HepG2 (cell line): ENCODE data around the gene MAP3K3. TPM values are rescaled to one million over a fixed set of nuclear protein-coding genes. Genes with fewer than 3 reads are reported as not detected.

Source experiments
- ARNT ChIP-seq: fragments of 450-650 bp; IDR thresholded peaks from 2 replicates; pipeline ENCODE4 v1.6.1; 2017
- GTF2F1 ChIP-seq: fragments of 150-350 bp; IDR thresholded peaks from 2 replicates; pipeline ENCODE4 v1.6.1; 2014; ENCODE audit warnings: low read length
- HMGXB3 ChIP-seq: sonication (generic); formaldehyde crosslinking; IDR thresholded peaks from 2 replicates; pipeline ENCODE4 v1.4.0; 2020; ENCODE audit warnings: missing genetic modification reagents, borderline replicate concordance
- HNRNPK ChIP-seq: fragments of 200-400 bp; formaldehyde crosslinking; IDR thresholded peaks from 2 replicates; pipeline ENCODE4 v1.6.1; 2018; ENCODE audit warnings: low read length, low read depth, moderate library complexity, mild to moderate bottlenecking; ENCODE audit not compliant: poor library complexity, severe bottlenecking
- NFE2 ChIP-seq: sonication (generic); formaldehyde crosslinking; IDR thresholded peaks from 2 replicates; pipeline ENCODE4 v1.4.0; 2020; ENCODE audit warnings: missing genetic modification reagents
- POLR2G ChIP-seq: fragments of 200-400 bp; formaldehyde crosslinking; IDR thresholded peaks from 2 replicates; pipeline ENCODE4 v1.6.1; 2018; ENCODE audit warnings: mild to moderate bottlenecking, low read depth, low read length, moderate library complexity
- RAD21 ChIP-seq: fragments of 450-650 bp; formaldehyde crosslinking; IDR thresholded peaks from 2 replicates; pipeline ENCODE4 v1.5.0; 2020; ENCODE audit warnings: mild to moderate bottlenecking
- RNF219 ChIP-seq: sonication (generic); formaldehyde crosslinking; IDR thresholded peaks from 2 replicates; pipeline ENCODE4 v1.5.0; 2020; ENCODE audit warnings: mild to moderate bottlenecking, missing genetic modification reagents
- SP5 ChIP-seq: IDR thresholded peaks from 2 replicates; pipeline ENCODE4 v1.6.1; 2016; ENCODE audit warnings: low read depth, borderline replicate concordance
- TOPORS ChIP-seq: sonication (generic); formaldehyde crosslinking; IDR thresholded peaks from 2 replicates; pipeline ENCODE4 v1.8.0; 2023; ENCODE audit warnings: mild to moderate bottlenecking, missing genetic modification reagents
- ZBTB21 ChIP-seq: sonication (generic); formaldehyde crosslinking; IDR thresholded peaks from 2 replicates; pipeline ENCODE4 v1.4.0; 2020; ENCODE audit warnings: missing genetic modification reagents
- ZFP82 ChIP-seq: sonication (generic); formaldehyde crosslinking; IDR thresholded peaks from 2 replicates; pipeline ENCODE4 v1.5.1; 2020; ENCODE audit warnings: mild to moderate bottlenecking, missing genetic modification reagents, borderline replicate concordance
- ZFYVE20 ChIP-seq: sonication (generic); formaldehyde crosslinking; IDR thresholded peaks from 2 replicates; pipeline ENCODE4 v1.8.0; 2023; ENCODE audit warnings: low read depth, mild to moderate bottlenecking, moderate library complexity, missing genetic modification reagents, borderline replicate concordance
- ZNF136 ChIP-seq: sonication (generic); formaldehyde crosslinking; IDR thresholded peaks from 2 replicates; pipeline ENCODE4 v1.8.1; 2022; ENCODE audit warnings: low read depth, mild to moderate bottlenecking, moderate library complexity, missing genetic modification reagents
- ZNF230 ChIP-seq: sonication (generic); formaldehyde crosslinking; IDR thresholded peaks from 2 replicates; pipeline ENCODE4 v1.4.0; 2020; ENCODE audit warnings: mild to moderate bottlenecking, missing genetic modification reagents
- ZNF317 ChIP-seq: sonication (generic); formaldehyde crosslinking; IDR thresholded peaks from 2 replicates; pipeline ENCODE4 v1.5.0; 2020; ENCODE audit warnings: mild to moderate bottlenecking, missing genetic modification reagents
- ZNF598 ChIP-seq: sonication (generic); formaldehyde crosslinking; IDR thresholded peaks from 2 replicates; pipeline ENCODE4 v1.5.1; 2020; ENCODE audit warnings: mild to moderate bottlenecking, missing genetic modification reagents, borderline replicate concordance
- ZNF670 ChIP-seq: sonication (generic); formaldehyde crosslinking; IDR thresholded peaks from 2 replicates; pipeline ENCODE4 v1.8.0; 2022; ENCODE audit warnings: mild to moderate bottlenecking, missing genetic modification reagents, borderline replicate concordance
- ZNF780A ChIP-seq: sonication (generic); formaldehyde crosslinking; IDR thresholded peaks from 2 replicates; pipeline ENCODE4 v1.8.0; 2022; ENCODE audit warnings: mild to moderate bottlenecking, missing genetic modification reagents, moderate library complexity
- polyA plus RNA-seq, 8 experiments: library from polyadenylated mRNA; depleted of rRNA in 3 of 8; stranded (reverse) in 7 of 8; unstranded in 1 of 8; fragments of >200 nt; fragmentation: Illumina TruSeq in 4 of 8; extraction: Trizol in 4 of 8; gene quantifications; 2 replicates each; pipeline versions ENCODE4 v1.2.1 to v1.2.3, GENCODE V29; 2011 to 2016; ENCODE audit warnings: low read depth in 4 of 8, missing spikeins in 1 of 8, mixed read lengths in 1 of 8; ENCODE audit not compliant: insufficient read depth in 1 of 8
- total RNA-seq, 5 experiments: library from RNA; depleted of rRNA; stranded (reverse); fragments of >200 nt; fragmentation: Illumina TruSeq; extraction: Trizol; gene quantifications; 2 replicates each; pipeline ENCODE4 v1.2.3, GENCODE V29; 2016; ENCODE audit warnings: low read depth in 1 of 5
- TF ChIP-seq, protein P1 (sequence below): sonication (generic); formaldehyde crosslinking; IDR thresholded peaks from 2 replicates; pipeline ENCODE4 v1.5.1; 2020; ENCODE audit warnings: missing genetic modification reagents, mild to moderate bottlenecking, borderline replicate concordance

MAP3K3 gene
- total and polyA plus RNA-seq, 2 of the 13 experiments (the other 11 are each of a cell fraction or from before 2014, with no cell fraction given): 17.7 to 21.8 TPM

GRCh38 chr17:63621684-63622573 is at the start of gene MAP3K3 (continued):
- TF ChIP-seq ZNF780A (CRISPR knock-in tag): no peak
- 0 out of 2 replicates have a peak, but pooled peaks have one; percentile 8 for TF ChIP-seq ZFP82 (CRISPR knock-in tag)
- no peak for TF ChIP-seq ZNF670 (CRISPR knock-in tag)
- TF ChIP-seq ZNF317 (CRISPR knock-in tag): peak; percentile 85
- no peak for TF ChIP-seq ARNT
- TF ChIP-seq RAD21 (CRISPR knock-in tag): peak; percentile 37; the same call in 1 of the 2 replicates
- no peak for TF ChIP-seq ZFYVE20 (CRISPR knock-in tag)
- no peak for TF ChIP-seq GTF2F1
- TF ChIP-seq ZNF136 (CRISPR knock-in tag): no peak
- no peak for TF ChIP-seq HNRNPK
- no peak for TF ChIP-seq RNF219
- TF ChIP-seq TOPORS (CRISPR knock-in tag): peak; percentile 12; the same call in 1 of the 2 replicates
- TF ChIP-seq POLR2G: peak; percentile 95
- TF ChIP-seq NFE2: no peak
- TF ChIP-seq HMGXB3: peak; percentile 40
- peak; percentile 92 for TF ChIP-seq ZNF230 (CRISPR knock-in tag)
- TF ChIP-seq, protein P1, sequence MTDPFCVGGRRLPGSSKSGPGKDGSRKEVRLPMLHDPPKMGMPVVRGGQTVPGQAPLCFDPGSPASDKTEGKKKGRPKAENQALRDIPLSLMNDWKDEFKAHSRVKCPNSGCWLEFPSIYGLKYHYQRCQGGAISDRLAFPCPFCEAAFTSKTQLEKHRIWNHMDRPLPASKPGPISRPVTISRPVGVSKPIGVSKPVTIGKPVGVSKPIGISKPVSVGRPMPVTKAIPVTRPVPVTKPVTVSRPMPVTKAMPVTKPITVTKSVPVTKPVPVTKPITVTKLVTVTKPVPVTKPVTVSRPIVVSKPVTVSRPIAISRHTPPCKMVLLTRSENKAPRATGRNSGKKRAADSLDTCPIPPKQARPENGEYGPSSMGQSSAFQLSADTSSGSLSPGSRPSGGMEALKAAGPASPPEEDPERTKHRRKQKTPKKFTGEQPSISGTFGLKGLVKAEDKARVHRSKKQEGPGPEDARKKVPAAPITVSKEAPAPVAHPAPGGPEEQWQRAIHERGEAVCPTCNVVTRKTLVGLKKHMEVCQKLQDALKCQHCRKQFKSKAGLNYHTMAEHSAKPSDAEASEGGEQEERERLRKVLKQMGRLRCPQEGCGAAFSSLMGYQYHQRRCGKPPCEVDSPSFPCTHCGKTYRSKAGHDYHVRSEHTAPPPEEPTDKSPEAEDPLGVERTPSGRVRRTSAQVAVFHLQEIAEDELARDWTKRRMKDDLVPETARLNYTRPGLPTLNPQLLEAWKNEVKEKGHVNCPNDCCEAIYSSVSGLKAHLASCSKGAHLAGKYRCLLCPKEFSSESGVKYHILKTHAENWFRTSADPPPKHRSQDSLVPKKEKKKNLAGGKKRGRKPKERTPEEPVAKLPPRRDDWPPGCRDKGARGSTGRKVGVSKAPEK (CRISPR knock-in tag): peak; percentile 94
- TF ChIP-seq ZNF598 (CRISPR knock-in tag): peak; percentile 99
- TF ChIP-seq SP5 (CRISPR knock-in tag): peak; percentile 98
- no peak for TF ChIP-seq ZBTB21 (CRISPR knock-in tag)
